HepG2 (cell line): ENCODE measurements around the gene TSHZ2. TPM values are rescaled to one million over a fixed set of nuclear protein-coding genes. Genes with fewer than 3 reads are reported as not detected.

Source experiments
- ARNT2 ChIP-seq: sonication (generic); formaldehyde crosslinking; IDR thresholded peaks from 2 replicates; pipeline ENCODE4 v1.8.0; 2022; ENCODE audit warnings: mild to moderate bottlenecking, low read depth, missing genetic modification reagents, moderate library complexity
- CSRNP1 ChIP-seq: sonication (generic); formaldehyde crosslinking; IDR thresholded peaks from 2 replicates; pipeline ENCODE4 v1.8.1; 2023; ENCODE audit warnings: mild to moderate bottlenecking, missing genetic modification reagents
- DPF2 ChIP-seq: sonication (generic); formaldehyde crosslinking; IDR thresholded peaks from 2 replicates; pipeline ENCODE4 v1.4.0; 2020; ENCODE audit warnings: mild to moderate bottlenecking, low read depth, missing genetic modification reagents, borderline replicate concordance
- E2F2 ChIP-seq: sonication (generic); formaldehyde crosslinking; IDR thresholded peaks from 2 replicates; pipeline ENCODE4 v1.4.0; 2020; ENCODE audit warnings: missing genetic modification reagents, borderline replicate concordance
- FOXK2 ChIP-seq: fragments of 450-650 bp; IDR thresholded peaks from 2 replicates; pipeline ENCODE4 v1.6.1; 2016
- GATA4 ChIP-seq: sonication (generic); IDR thresholded peaks from 2 replicates; pipeline ENCODE4 v1.6.1; 2016; ENCODE audit warnings: antibody characterized with exemption, low read depth, borderline replicate concordance
- HIVEP1 ChIP-seq: sonication (generic); formaldehyde crosslinking; IDR thresholded peaks from 2 replicates; pipeline ENCODE4 v1.4.0; 2020; ENCODE audit warnings: mild to moderate bottlenecking, missing genetic modification reagents
- LCORL ChIP-seq, 2 experiments: fragments of 450-650 bp in 1 of 2; sonication (generic) in 1 of 2; formaldehyde crosslinking in 1 of 2; IDR thresholded peaks; 2 replicates each; pipeline versions ENCODE4 v1.5.0 to v1.6.1; 2017 to 2020; ENCODE audit warnings: antibody characterized with exemption in 1 of 2, missing genetic modification reagents in 1 of 2
- MYNN ChIP-seq: sonication (generic); formaldehyde crosslinking; IDR thresholded peaks from 2 replicates; pipeline ENCODE4 v1.4.0; 2020; ENCODE audit warnings: mild to moderate bottlenecking, low read depth, missing genetic modification reagents
- NCOR1 ChIP-seq: fragments of 200-600 bp; sonication (generic); IDR thresholded peaks from 2 replicates; pipeline ENCODE4 v1.7.0; 2017; ENCODE audit warnings: antibody characterized with exemption, low read length, borderline replicate concordance
- RBAK ChIP-seq: sonication (generic); formaldehyde crosslinking; IDR thresholded peaks from 2 replicates; pipeline ENCODE4 v1.5.1; 2020; ENCODE audit warnings: mild to moderate bottlenecking, missing genetic modification reagents
- THRA ChIP-seq: sonication (generic); formaldehyde crosslinking; IDR thresholded peaks from 2 replicates; pipeline ENCODE4 v1.4.0; 2020; ENCODE audit warnings: missing genetic modification reagents, borderline replicate concordance
- TOPORS ChIP-seq: sonication (generic); formaldehyde crosslinking; IDR thresholded peaks from 2 replicates; pipeline ENCODE4 v1.8.0; 2023; ENCODE audit warnings: mild to moderate bottlenecking, missing genetic modification reagents
- ZNF382 ChIP-seq: sonication (generic); formaldehyde crosslinking; IDR thresholded peaks from 2 replicates; pipeline ENCODE4 v1.5.0; 2020; ENCODE audit warnings: missing genetic modification reagents, mild to moderate bottlenecking, borderline replicate concordance
- ZNF512B ChIP-seq: sonication (generic); formaldehyde crosslinking; IDR thresholded peaks from 2 replicates; pipeline ENCODE4 v1.5.1; 2020; ENCODE audit warnings: missing genetic modification reagents, mild to moderate bottlenecking, borderline replicate concordance
- ZNF574 ChIP-seq: sonication (generic); formaldehyde crosslinking; IDR thresholded peaks from 2 replicates; pipeline ENCODE4 v1.4.0; 2020; ENCODE audit warnings: missing genetic modification reagents
- ZNF672 ChIP-seq: sonication (generic); formaldehyde crosslinking; IDR thresholded peaks from 2 replicates; pipeline ENCODE4 v1.8.1; 2022; ENCODE audit warnings: missing genetic modification reagents
- ZNF749 ChIP-seq: sonication (generic); formaldehyde crosslinking; IDR thresholded peaks from 2 replicates; pipeline ENCODE4 v1.8.0; 2022; ENCODE audit warnings: mild to moderate bottlenecking, missing genetic modification reagents, moderate library complexity, borderline replicate concordance
- polyA plus RNA-seq, 8 experiments: library from polyadenylated mRNA; depleted of rRNA in 3 of 8; stranded (reverse) in 7 of 8; unstranded in 1 of 8; fragments of >200 nt; fragmentation: Illumina TruSeq in 4 of 8; extraction: Trizol in 4 of 8; gene quantifications; 2 replicates each; pipeline versions ENCODE4 v1.2.1 to v1.2.3, GENCODE V29; 2011 to 2016; ENCODE audit warnings: low read depth in 4 of 8, missing spikeins in 1 of 8, mixed read lengths in 1 of 8; ENCODE audit not compliant: insufficient read depth in 1 of 8
- total RNA-seq, 5 experiments: library from RNA; depleted of rRNA; stranded (reverse); fragments of >200 nt; fragmentation: Illumina TruSeq; extraction: Trizol; gene quantifications; 2 replicates each; pipeline ENCODE4 v1.2.3, GENCODE V29; 2016; ENCODE audit warnings: low read depth in 1 of 5

The TSHZ2 gene
- total and polyA plus RNA-seq, 2 of the 13 experiments (the other 11 are each of a cell fraction or from before 2014, with no cell fraction given) = 0.01 TPM; not detected in 1

- no peak for TF ChIP-seq ZNF574 (CRISPR knock-in tag)
- no peak for TF ChIP-seq DPF2
- TF ChIP-seq FOXK2 = no peak
- TF ChIP-seq MYNN = no peak
- peak; percentile 63; the same call in 1 of the 2 replicates for TF ChIP-seq NCOR1
- TF ChIP-seq HIVEP1 (CRISPR knock-in tag) = no peak
- no peak for TF ChIP-seq TOPORS (CRISPR knock-in tag)
- TF ChIP-seq RBAK = no peak
- peak; percentile 33; the same call in 1 of the 2 replicates for TF ChIP-seq GATA4
- TF ChIP-seq ZNF512B = peak; percentile 45; the same call in 1 of the 2 replicates
- TF ChIP-seq ZNF672 (CRISPR knock-in tag) = no peak
- TF ChIP-seq E2F2 (CRISPR knock-in tag) = no peak
- TF ChIP-seq ZNF749 (CRISPR knock-in tag) = no peak
- no peak for TF ChIP-seq ZNF382
- peak; percentile 32; the same call in 1 of the 2 replicates for TF ChIP-seq LCORL (IDR thresholded peaks at IDR 0.05)
- TF ChIP-seq LCORL (CRISPR knock-in tag; IDR thresholded peaks at IDR 0.05) = peak; percentile 82
- TF ChIP-seq THRA (CRISPR knock-in tag) = 0 out of 2 replicates have a peak, but pooled peaks have one; percentile 31
- TF ChIP-seq CSRNP1 (CRISPR knock-in tag) = 0 out of 2 replicates have a peak, but pooled peaks have one; percentile 32
- TF ChIP-seq ARNT2 = no peak
These were observed 105.4 kb downstream of the TSHZ2 start (continued) for GRCh38 chr20:53077373-53078205.
